Measurements from ENCODE around the gene FBXL17.

Gene FBXL17

DNA sequence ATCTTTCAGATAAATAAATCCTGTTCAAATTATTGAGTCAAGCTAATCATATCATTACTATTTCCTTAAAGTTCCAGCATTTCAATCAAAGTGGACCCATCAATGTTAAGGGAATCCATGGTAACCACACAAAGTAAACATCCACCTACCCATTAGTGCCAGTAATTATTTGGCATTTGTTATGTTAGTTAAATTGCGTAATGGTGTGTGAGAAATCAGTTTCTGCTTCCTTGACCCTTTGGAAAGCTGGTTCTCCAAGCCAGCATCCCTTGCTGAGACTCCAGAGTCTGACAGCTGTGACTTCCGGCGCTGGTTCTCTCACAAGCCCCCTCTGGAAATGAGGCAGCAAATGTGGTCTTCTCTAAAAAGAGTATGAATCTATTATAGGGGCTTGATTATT, 402.6 kb downstream of the FBXL17 start:
- DNase-seq (ENCODE audit: low read depth in 2 of 2): peak in 1 of 2 donors; percentile 27
- no peak overlapping the region for H3K4me3 ChIP-seq (replicated peaks in 1 of 2; ENCODE audit: low read depth in 2 of 2, low read length in 2 of 2)
- TF ChIP-seq, protein P1, sequence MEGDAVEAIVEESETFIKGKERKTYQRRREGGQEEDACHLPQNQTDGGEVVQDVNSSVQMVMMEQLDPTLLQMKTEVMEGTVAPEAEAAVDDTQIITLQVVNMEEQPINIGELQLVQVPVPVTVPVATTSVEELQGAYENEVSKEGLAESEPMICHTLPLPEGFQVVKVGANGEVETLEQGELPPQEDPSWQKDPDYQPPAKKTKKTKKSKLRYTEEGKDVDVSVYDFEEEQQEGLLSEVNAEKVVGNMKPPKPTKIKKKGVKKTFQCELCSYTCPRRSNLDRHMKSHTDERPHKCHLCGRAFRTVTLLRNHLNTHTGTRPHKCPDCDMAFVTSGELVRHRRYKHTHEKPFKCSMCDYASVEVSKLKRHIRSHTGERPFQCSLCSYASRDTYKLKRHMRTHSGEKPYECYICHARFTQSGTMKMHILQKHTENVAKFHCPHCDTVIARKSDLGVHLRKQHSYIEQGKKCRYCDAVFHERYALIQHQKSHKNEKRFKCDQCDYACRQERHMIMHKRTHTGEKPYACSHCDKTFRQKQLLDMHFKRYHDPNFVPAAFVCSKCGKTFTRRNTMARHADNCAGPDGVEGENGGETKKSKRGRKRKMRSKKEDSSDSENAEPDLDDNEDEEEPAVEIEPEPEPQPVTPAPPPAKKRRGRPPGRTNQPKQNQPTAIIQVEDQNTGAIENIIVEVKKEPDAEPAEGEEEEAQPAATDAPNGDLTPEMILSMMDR (IDR thresholded peaks at IDR 0.05; ENCODE audit: low read depth, low read length): no peak

DNA sequence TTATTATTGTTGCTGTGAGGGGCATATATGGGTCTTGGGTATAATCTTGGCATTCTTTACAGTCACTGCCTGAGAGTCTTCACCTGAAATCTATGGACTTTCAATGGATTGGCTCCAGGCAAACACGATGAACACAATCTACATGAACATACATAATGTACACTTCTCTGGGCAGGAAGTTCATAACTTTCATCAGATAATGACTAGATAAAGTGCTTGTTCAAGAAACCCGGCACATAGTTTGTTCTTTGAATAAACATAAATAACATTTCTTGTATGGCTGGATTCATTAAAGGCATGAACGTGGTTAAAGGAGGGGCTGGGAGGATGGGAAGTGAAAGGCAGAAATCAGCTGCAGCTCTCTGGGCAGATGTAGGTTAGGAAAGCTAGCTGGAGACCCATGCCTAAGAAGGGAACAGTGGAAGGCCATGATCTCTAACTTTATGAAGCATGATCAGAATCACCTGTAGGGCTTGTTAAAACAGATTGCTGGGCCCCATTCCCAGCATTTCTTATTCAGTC, 404.3 kb downstream of the FBXL17 start:
- no peak overlapping the region for H3K4me3 ChIP-seq (replicated peaks in 1 of 2; ENCODE audit: low read depth in 2 of 2, low read length in 2 of 2)
- no peak for DNase-seq (ENCODE audit: low read depth in 2 of 2)
- TF ChIP-seq, protein P1 (IDR thresholded peaks at IDR 0.05; ENCODE audit: low read depth, low read length): no peak

DNA sequence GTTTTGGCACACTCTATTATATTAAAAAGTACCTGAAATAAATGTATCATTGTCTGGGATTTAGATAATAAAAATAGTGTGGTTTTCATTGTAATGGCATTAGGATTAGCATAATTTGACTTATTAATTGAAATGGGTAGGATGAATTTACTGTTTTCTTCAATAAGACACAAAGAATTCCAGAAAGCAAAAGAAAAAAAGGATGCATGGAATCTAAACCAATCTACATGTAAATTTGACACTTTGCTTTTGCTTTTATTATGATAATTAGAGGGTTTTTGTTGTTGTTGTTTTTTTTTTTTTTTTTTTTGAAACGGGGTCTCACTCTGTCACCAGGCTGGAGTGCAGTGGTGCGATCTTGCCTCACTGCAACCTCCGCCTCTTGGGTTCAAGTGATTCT, 406.3 kb downstream of the FBXL17 start:
- no peak overlapping the region for H3K4me3 ChIP-seq (replicated peaks in 1 of 2; ENCODE audit: low read depth in 2 of 2, low read length in 2 of 2)
- TF ChIP-seq, protein P1 (IDR thresholded peaks at IDR 0.05; ENCODE audit: low read depth, low read length): no peak
- no peak for DNase-seq (ENCODE audit: low read depth in 2 of 2)

DNA sequence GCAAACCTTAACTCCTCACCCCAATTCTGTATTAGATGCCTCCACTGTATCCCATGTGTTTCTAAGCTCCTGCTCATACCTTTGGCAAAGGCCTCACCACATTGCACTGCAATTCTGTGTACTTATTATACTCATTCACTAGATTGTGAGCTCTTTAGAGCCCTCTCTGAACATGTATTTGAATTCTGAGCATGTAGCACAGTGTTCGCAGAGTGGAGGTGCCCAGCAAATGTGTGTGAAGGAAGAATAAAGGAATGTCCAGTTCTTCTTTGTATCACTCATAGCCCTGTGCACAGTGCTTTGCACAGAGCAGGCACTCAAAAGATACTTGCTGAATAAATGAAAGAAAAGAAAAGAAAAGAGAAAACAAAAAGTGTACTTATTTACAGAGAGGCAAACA, 410.1 kb downstream of the FBXL17 start:
- TF ChIP-seq, protein P1 (IDR thresholded peaks at IDR 0.05; ENCODE audit: low read depth, low read length): no peak
- no peak for DNase-seq (ENCODE audit: low read depth in 2 of 2)
- no peak overlapping the region for H3K4me3 ChIP-seq (replicated peaks in 1 of 2; ENCODE audit: low read depth in 2 of 2, low read length in 2 of 2)

DNA sequence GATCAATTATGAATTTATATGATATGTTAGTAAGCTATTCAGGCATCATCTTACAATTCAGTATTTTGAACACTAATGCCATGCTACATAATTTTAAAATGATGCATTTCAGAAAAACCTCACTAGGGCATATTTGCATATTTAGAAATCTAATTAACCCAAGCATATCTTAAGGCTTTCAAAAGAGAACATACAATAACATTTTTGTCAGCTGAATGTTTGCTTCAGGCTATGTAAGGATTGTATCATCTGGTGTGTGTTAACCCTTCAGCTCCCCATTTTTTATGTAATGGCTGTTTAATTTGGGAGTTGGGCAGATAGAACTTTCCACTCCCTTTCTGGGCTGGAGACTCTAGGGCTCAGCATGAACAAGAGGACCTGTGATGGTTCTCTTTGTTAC, 412.1 kb downstream of the FBXL17 start:
- no peak for DNase-seq (ENCODE audit: low read depth in 2 of 2)
- TF ChIP-seq, protein P1 (IDR thresholded peaks at IDR 0.05; ENCODE audit: low read depth, low read length): no peak
- H3K4me3 ChIP-seq (replicated peaks in 1 of 2; ENCODE audit: low read depth in 2 of 2, low read length in 2 of 2): no peak overlapping the region

DNA sequence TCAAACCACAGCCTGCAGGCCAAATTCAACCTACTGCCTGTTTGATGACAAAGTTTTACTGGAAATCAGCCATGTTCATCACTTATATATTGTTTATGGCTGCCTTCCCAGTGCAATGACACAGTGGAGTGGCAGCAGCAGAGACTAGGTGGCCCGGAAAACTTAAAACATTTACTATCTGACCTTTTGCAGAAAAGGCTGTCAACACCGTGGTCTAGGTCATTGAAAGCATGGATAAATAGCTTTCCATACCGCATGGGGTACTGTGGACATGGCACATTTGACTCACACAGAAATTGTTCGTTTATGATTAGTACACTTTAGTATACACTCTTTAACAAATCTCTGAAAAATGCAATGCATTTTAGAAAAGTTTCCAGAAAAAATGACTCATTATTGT, 412.9 kb downstream of the FBXL17 start:
- TF ChIP-seq, protein P1 (IDR thresholded peaks at IDR 0.05; ENCODE audit: low read depth, low read length): no peak
- peak; percentile 43 to 65 for DNase-seq (ENCODE audit: low read depth in 2 of 2)
- H3K4me3 ChIP-seq (replicated peaks in 1 of 2; ENCODE audit: low read depth in 2 of 2, low read length in 2 of 2): no peak overlapping the region

DNA sequence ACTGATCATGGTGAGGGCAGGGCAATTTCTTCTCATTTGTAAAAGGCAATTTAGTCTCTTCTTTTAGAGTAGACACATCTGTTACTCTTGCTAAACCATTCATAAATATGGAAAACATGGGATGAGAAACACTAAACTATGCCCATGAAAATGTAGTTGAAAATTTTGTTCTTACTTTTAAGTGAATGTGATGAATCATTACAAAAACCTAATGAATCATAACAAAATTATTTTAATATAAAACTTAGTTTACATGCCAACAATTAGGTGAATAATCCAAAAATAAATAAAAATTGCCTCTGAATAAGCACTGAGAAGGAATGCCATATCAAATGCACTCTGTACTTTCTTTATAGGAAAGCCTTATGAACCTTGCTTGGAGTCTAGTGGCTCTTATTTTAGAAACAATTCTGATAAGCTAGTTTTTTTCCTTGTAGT, 413.5 kb downstream of the FBXL17 start:
- peak; percentile 2 to 61 for DNase-seq (ENCODE audit: low read depth in 2 of 2)
- no peak overlapping the region for H3K4me3 ChIP-seq (replicated peaks in 1 of 2; ENCODE audit: low read depth in 2 of 2, low read length in 2 of 2)
- TF ChIP-seq, protein P1 (IDR thresholded peaks at IDR 0.05; ENCODE audit: low read depth, low read length): no peak

All from cardiac fibroblast (primary cell).